RWPE2 (cell line): Measurements from ENCODE around the gene WNT11.

ENCODE experiments used
- ATAC-seq: fragments of 200-7000 bp; cut with Tn5 transposase; 3 replicates; pipeline ENCODE4 v1.9.1; 2021; ENCODE audit warnings: low read depth
- DNase-seq: peaks from one replicate; pipeline ENCODE4 v3.0.0-alpha.2; 2020; ENCODE audit warnings: low spot score
- H3K27ac ChIP-seq: fragments of 450-650 bp; 2 replicates; pipeline ENCODE4 v1.5.1; 2017; ENCODE audit warnings: mild to moderate bottlenecking; ENCODE audit not compliant: poor library complexity, severe bottlenecking
- H3K27me3 ChIP-seq: fragments of 250-450 bp; sonication (Bioruptor Pico); 2 replicates; pipeline ENCODE4 v1.5.1; 2021; ENCODE audit warnings: mild to moderate bottlenecking, moderate library complexity; ENCODE audit not compliant: insufficient read depth, poor library complexity, severe bottlenecking
- H3K36me3 ChIP-seq: fragments of 250-450 bp; sonication (Bioruptor Pico); 2 replicates; pipeline ENCODE4 v1.5.1; 2020; ENCODE audit warnings: low read depth, mild to moderate bottlenecking, moderate library complexity
- H3K4me1 ChIP-seq: fragments of 250-450 bp; sonication (Bioruptor Pico); 2 replicates; pipeline ENCODE4 v1.5.1; 2021; ENCODE audit warnings: mild to moderate bottlenecking, moderate library complexity; ENCODE audit not compliant: insufficient read depth, poor library complexity, severe bottlenecking
- H3K4me3 ChIP-seq: fragments of 250-450 bp; sonication (Bioruptor Pico); 2 replicates; pipeline ENCODE4 v1.5.1; 2021; ENCODE audit warnings: mild to moderate bottlenecking, moderate library complexity; ENCODE audit not compliant: severe bottlenecking
- H3K9me3 ChIP-seq: fragments of 250-450 bp; sonication (Bioruptor Pico); 2 replicates; pipeline ENCODE4 v1.5.1; 2021; ENCODE audit warnings: mild to moderate bottlenecking, moderate library complexity; ENCODE audit not compliant: severe bottlenecking
- CTCF ChIP-seq: fragments of 450-650 bp; IDR thresholded peaks from one replicate; pipeline ENCODE4 v1.5.1; 2017; ENCODE audit warnings: mild to moderate bottlenecking, moderate library complexity; ENCODE audit not compliant: poor library complexity, severe bottlenecking

Gene WNT11

GRCh38 chr11:76208438-76209374 lies 2.4 kb upstream of the WNT11 start:
- ATAC-seq (peak; percentile 43), DNase-seq (no peak)
- peaks cover 2% of the 10 kb centered on the region for H3K4me1 ChIP-seq
- H3K9me3 ChIP-seq, result no peaks in the 10 kb centered on the region
- H3K4me3 ChIP-seq, result peak overlapping the region; percentile 37
- H3K27ac ChIP-seq, result no peak overlapping the region
- no peaks in the 10 kb centered on the region for H3K36me3 ChIP-seq
- peak; percentile 88 for TF ChIP-seq CTCF
- peaks cover 60% of the 10 kb centered on the region for H3K27me3 ChIP-seq

- H3K9me3 ChIP-seq, result no peaks in the 10 kb centered on the region
- DNase-seq, result no peak
- no peaks in the 10 kb centered on the region for H3K36me3 ChIP-seq
- H3K4me3 ChIP-seq, result peak overlapping the region; percentile 37
- H3K4me1 ChIP-seq, result peaks cover 2% of the 10 kb centered on the region
- ATAC-seq, result peak; percentile 47
- TF ChIP-seq CTCF, result peak; percentile 96
- no peak overlapping the region for H3K27ac ChIP-seq
- peaks cover 60% of the 10 kb centered on the region for H3K27me3 ChIP-seq
Measured at GRCh38 chr11:76207642-76208401, 1.5 kb upstream of the WNT11 start.

GRCh38 chr11:76206077-76206326 lies 300 bp downstream of the WNT11 start:
- ATAC-seq (no peak), DNase-seq (no peak)
- H3K9me3 ChIP-seq, result no peaks in the 10 kb centered on the region
- H3K36me3 ChIP-seq, result no peaks in the 10 kb centered on the region
- peaks cover 52% of the 10 kb centered on the region for H3K27me3 ChIP-seq
- no peak overlapping the region for H3K27ac ChIP-seq
- peak overlapping the region; percentile 35 for H3K4me3 ChIP-seq
- peaks cover 2% of the 10 kb centered on the region for H3K4me1 ChIP-seq
- TF ChIP-seq CTCF, result no peak

GRCh38 chr11:76205252-76206076 lies 838 bp downstream of the WNT11 start:
- peaks cover 2% of the 10 kb centered on the region for H3K4me1 ChIP-seq
- H3K27ac ChIP-seq, result no peak overlapping the region
- no peak for TF ChIP-seq CTCF
- no peak for DNase-seq
- H3K9me3 ChIP-seq, result no peaks in the 10 kb centered on the region
- no peaks in the 10 kb centered on the region for H3K36me3 ChIP-seq
- peaks cover 49% of the 10 kb centered on the region for H3K27me3 ChIP-seq
- H3K4me3 ChIP-seq, result no peak overlapping the region
- ATAC-seq, result no peak
